IPS DF 4.7 (cell line): Measurements from ENCODE around the gene LAMC1.
A peak's percentile ranks its signal among the peaks of the same experiment; 100 is the strongest.

ENCODE experiments used
- DNase-seq: peaks from one replicate; pipeline ENCODE4 v3.0.0-alpha.2; 2013; ENCODE audit warnings: low spot score; ENCODE audit errors: extremely low read depth

The LAMC1 gene

DNA sequence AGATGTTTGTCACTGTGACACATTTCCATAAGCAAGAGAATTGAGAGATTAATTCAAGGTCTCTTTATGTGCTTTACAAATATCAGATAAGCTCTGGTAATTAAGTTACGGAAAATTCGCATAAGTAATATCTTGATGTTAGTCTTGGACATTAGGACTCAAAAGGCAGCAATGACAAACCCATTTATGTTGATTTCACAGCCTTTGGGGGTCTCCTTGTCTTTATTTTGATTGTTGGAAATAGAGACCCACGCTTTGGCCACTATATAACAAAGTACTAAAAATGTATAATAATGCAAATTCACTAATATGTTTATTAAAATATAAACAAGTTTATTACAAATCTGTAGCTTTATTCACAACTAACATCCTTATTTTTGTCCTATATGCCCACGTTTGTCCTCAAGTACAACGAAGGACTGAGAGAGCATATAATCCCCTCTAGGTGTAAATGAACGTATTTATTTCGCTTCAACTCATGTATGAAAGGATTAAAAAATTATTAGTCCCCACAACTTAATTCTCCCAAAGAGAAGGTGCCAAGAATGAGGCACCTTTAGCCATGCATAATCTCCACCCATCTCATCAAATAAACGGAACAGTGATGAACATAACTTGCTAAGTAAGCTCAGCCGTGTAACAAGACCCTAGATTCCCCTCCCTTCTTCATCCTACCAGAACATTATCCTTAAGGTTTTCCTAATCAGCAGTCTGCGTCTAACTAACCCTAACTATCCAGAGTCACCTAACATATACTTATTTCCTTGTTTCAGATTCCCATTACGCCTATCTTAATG, 1.6 kb upstream of the LAMC1 start:
- DNase-seq: no peak

DNA sequence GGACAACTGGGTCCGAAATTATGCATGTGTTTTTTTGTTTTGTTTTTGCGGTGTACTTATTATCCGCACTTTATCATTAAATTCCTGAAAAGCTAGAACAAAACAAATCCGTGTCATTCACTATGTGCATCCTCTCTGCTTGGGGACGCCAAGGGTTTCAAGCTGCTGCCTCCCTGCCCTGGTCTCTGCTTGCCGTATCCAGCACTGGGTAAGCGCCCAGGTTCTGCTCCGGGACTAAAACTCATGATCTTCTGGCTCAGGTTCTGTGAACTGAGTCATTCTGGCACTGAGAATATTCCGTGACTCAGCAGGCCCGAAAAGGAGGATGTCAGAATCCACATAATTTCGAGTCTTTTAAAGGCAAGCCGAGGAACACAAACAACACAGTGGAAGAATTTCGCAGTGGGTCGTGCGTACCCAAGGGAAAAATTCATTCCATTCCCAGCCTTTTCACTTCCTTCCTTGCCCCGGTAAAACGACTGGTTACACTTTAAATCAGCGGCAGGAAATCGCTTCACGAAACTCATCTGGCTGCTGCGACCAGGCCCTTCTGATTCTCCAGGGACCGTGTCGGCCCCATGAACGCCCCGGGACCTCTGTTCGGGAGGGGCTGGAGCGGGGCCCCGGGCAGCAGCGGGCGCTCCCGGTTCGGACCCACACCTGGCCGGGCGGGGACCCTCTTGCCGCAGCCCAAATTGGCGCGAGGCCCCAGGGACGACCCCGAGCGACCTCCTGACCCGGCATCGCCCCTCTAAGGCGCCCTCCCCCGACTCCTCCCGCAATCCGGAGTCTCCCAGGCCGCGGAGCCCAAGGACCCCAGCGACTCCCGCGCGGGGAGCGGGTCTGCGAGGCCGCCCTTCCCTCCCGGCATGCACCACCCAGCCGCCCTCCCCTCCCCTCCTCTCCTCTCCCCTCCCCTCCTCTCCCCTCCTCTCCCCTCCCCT, 746 bp upstream of the LAMC1 start:
- DNase-seq: no peak

GRCh38 chr1:183023601-183024316, 539 bp downstream of the LAMC1 start:
- DNase-seq: peak; percentile 56

DNA sequence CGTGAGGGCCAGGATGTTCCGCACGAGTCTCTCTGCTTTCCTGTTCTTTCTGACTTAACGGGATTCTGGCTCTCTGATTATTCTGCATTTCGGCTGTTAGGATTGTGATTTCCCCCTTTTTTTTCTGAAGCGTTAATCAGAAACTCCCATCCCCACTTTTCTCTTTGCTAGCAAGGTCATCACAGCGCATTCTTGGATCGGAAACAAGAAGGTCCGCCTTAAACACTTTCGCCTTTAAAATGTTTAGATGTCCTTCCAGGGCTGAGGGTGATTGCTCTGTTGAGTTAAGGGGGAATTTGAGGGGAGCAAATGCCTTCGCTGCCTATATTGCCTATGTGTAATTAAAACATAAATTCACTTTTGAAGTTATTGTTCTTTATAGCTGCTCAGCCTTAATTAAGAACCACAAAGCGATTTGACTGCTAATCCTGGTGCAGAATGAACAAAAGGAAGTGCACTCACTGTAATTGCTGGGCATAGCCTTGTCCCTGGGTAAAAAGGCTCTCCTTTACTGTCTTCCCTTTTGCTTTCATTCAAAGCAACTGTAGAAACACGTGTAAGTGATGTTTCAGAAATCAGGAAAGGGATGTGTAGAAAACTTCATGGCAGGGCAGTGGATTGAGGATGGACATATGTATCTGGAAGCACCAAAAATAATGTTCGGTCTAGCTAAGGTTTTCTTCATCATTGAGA, 1.2 kb downstream of the LAMC1 start:
- DNase-seq: no peak

- DNase-seq: no peak
Observed at GRCh38 chr1:183025010-183025337, 1.8 kb downstream of the LAMC1 start.

DNA sequence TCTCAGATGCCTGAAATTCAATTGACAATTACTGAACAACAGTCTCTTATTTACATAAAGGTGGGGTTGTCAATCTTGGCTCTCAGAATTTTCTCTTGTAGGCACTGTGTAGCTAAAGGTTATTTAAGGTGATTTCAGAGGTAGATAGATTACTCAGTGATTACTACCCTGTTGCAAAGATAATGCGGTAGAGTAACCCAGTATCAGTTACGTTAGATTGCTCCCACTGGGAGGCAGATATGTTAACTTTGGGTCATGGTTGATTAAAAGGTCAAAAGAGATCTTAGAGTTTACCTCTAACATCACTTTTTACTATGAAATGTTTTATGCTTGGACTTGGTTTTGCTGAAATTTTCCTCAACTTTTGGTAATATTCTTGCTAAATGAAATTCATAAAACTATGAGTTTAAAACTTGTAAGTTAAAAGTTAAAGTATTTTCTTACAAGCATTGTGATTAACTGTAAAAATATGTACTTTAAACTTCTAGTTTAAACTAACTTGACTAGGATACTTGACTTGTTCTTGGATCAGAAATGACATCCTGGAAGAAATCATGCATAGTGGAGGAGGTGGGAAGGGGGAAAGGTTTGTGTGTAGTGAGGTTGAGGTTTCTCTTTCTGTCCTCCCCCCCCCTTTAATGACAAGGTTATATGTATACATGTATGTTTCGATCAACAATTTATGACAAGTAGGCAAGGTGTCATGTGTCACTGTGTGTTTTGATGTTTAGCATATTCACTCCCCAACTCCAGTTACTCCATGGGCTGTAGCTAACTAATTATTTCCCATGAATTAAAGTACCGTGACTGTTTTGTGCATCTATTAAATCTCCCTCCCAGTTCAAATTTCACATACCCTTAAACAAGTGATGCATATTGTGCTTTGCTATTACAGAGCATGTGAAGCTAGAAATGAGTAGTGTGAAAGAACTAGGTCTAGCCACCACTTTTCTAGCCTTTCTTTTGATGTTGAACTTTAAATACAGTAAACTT, 2.9 kb downstream of the LAMC1 start:
- no peak for DNase-seq

- DNase-seq: no peak
Observed at GRCh38 chr1:183027031-183027430, 3.8 kb downstream of the LAMC1 start.

DNA sequence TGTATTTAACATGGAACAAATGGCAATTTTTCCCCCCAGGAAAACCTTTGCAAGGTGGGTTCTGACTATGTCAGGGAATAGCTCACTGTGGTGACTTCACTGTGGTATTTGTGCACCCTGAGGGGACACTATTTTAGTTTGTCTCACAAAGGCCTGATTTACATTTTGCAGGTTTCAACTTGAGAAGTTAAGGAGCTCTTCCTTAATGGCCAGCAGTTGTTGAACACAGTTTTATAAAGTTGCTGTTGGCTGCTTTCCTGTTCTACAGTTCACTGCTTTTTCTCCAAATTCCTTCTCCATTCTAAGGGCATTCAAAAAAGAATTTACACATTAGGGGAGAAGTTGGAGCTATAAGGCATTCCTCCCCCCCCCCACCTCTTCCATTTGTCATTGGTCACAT, 4.6 kb downstream of the LAMC1 start:
- DNase-seq: no peak

- DNase-seq: no peak
Observed at GRCh38 chr1:183029591-183030000, 6.4 kb downstream of the LAMC1 start.

GRCh38 chr1:183030053-183030452, 6.8 kb downstream of the LAMC1 start:
- DNase-seq: no peak

GRCh38 chr1:183032122-183032921, 9.1 kb downstream of the LAMC1 start:
- DNase-seq: no peak

DNA sequence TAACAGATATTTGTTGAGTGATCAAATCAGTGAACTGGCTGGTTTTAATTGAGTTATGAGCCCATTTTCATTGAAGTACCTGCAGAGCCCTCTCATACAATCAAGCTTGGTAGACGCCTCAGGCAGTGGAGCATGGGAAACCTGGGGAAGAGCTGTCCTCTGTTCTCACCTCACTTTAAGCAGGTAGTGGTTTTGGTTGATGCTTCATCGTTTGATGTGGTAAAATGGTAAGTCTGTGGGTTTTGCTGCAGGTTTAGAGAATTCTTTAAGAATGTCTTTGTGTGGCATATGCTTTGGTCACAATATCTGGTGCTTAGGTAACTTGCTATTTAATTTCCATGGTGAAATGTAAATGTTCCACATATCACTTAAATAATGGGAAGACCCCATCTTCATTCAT, 10.0 kb downstream of the LAMC1 start:
- DNase-seq: no peak

- no peak for DNase-seq
Observed at GRCh38 chr1:183034682-183035081, 11.5 kb downstream of the LAMC1 start.

DNA sequence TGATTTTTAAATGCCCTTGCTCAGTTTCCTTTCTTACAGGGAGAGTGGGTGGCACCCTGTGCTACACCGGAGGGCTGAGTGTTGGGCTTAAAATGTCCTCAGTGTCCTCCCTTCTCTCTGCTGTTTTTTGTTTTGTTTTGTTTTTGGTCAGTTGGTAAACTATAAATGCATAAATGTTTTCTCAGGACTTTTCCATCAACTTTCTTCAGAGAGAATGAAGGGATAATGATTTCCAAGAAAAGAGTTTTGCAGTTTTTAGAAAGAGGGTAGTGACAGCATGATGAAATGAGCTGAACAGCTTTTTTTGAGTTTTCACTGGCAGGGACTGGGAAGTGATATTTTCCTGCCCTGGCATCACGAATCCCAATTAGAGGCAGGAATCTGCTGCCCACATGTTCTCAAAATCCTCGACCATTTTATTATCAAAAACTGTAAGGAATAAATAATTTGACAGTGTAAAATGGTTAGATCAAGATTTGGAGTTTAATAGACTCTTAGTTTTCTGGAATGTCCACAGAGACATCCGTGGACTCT, 15.2 kb downstream of the LAMC1 start:
- no peak for DNase-seq

DNA sequence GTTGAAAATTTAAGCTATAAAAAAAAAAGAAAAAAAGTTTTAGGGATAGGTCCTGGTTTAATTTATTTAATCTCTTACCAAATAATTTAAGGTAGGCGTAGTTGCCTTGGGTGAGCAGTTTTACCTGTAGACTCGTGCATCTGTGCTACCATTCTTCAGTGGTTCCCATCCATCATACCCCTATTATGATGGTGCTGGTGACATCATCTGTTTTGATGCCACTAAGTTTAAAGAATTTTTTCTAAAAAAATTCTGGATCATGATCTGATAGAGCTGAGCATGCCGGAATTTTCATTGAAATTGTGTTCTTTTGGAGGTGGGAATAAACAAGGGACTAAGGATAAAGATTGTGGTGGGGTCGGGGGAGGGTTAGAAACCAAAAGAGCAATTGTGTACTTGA, 15.7 kb downstream of the LAMC1 start:
- no peak for DNase-seq

DNA sequence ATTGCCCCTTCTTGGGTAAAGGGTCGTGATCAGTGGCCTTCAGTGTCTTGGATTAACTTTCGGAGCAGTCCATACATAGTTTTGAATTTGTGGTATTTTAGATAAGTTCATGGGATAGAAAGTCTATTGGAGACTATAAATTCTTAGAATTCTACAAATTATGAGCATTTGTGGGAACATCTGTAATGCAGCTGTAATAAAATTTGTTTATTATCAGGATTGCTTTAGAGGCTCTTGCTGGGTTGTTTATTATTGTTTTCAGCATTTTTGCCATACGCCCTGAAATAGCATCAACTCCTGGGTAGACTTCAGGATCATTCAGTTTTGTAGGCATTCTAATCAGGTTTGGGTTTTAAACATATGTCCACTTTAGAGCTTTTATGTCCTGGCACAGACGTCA, 16.1 kb downstream of the LAMC1 start:
- DNase-seq: no peak

DNA sequence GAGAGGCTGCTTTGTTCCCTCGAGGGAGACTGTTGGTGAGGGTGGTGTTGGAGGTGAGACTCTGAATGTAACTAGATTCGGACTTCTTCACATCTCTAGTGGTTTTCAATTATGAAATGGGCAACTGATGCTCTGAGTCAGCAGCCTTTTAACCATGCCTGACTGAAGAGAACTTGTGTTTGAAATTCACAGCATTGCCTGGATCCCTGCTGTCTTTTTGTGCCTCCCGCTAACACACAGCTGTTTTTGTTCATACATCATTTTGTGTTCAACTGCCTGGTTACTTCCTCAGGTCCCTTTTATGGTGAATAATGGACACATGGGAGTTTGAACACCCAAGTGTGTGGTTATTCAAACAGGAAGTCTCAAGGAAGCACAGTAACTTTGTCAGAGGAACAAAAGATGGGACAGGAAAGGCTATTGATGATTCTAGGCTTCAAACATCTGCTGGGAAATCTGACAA, 16.8 kb downstream of the LAMC1 start:
- DNase-seq: no peak

DNA sequence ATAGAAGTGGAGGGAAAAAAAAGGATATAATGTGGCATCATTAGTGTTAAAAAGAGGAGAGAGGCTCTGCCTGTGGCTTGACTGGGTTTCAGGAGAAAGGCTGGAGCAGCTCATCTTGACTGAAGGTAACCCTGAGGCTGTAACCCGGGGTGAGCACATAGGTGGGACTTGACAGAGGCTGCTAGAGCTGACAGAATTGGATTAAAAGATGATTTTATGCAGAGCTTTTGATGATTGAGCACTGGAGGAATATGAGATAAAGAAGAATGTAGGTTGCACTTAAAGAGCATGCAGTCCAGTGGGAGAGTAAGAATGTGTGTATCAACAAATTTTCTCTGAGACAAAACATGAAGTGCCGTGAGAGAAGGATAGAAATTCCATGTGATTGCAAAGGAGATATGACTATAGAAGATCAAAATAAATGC, 17.3 kb downstream of the LAMC1 start:
- DNase-seq: no peak

GRCh38 chr1:183043254-183043653, 20.0 kb downstream of the LAMC1 start:
- DNase-seq: no peak
